Measurements from ENCODE around the gene RBCK1. TPM values are rescaled to one million over a fixed set of nuclear protein-coding genes. Genes with fewer than 3 reads are reported as not detected.

Gene RBCK1
- total and polyA plus RNA-seq, 2 of the 4 experiments (the other 2 are of a cell fraction) = 29.9 to 84.2 TPM

DNA sequence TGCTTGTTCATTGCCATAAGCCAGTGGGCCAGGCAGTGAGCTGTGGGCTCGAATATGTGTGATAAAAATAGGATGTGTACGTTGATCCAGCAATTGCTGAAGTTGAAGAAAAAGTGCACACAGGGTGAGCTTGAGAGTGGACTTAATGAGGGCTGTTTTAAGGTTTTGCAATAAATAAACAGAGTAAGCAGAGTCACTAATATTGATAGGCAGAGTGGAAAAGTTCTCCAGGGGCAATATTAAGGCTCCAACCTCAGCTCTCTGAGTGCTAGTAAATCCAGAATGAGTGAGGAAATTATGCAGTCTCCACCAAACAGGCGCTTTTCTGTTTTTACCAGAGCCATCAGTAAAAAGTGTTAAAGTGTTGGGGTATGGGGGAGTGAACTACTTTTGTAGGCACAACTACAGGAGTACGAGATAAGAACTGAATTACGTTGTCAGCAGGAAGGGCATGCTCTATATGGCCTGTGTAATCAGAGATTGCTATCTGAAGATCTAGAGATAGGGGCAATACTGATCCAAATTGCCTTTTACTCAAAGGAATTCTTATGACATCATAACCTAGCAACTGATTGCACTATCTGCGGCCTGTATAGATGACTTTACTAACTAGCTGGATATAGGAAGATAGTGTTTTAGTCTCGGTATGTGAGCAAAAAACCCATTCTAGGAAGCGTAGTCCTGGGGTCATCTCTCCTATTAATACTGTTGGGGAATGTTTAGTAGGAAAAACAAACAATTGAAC, 61.8 kb downstream of the RBCK1 start:
- H2BK5ac ChIP-seq (ENCODE audit: low read depth, low read length, poor library complexity, severe bottlenecking) = no peak overlapping the region
- dilution Hi-C loops (cut with HindIII; ENCODE audit: low sequenced_read_pairs, unreplicated experiment) (no loop called here), intact Hi-C loops (cut with micrococcal nuclease) (no loop called here), in situ Hi-C loops (cut with MboI; ENCODE audit: low sequenced_read_pairs) (no loop called here)
- no peak for ATAC-seq (ENCODE audit: low read depth)
- peaks cover 3% of the 10 kb centered on the region; the same call in 1 of the 2 replicates for H3K4me1 ChIP-seq (ENCODE audit: control insufficient read depth, insufficient read depth, low read length)
- peaks cover 5% of the 10 kb centered on the region for H3K36me3 ChIP-seq (ENCODE audit: control insufficient read depth, insufficient read depth, low read length)
- TF ChIP-seq POLR2A (IDR thresholded peaks at IDR 0.05; ENCODE audit: low read depth, low read length) (no peak), BHLHE40 (IDR thresholded peaks at IDR 0.05; ENCODE audit: low read depth, low read length) (no peak), RAD21 (IDR thresholded peaks at IDR 0.05; ENCODE audit: low read length) (no peak), RFX5 (IDR thresholded peaks at IDR 0.05; ENCODE audit: low read depth, low read length) (no peak), MAFK (IDR thresholded peaks at IDR 0.05; ENCODE audit: low read depth, low read length) (no peak), CEBPB (IDR thresholded peaks at IDR 0.05; ENCODE audit: low read depth, low read length) (no peak), RCOR1 (IDR thresholded peaks at IDR 0.05; ENCODE audit: insufficient replicate concordance, low read length) (no peak), CHD1 (IDR thresholded peaks at IDR 0.05; ENCODE audit: low read depth, low read length) (no peak), NFE2L2 (IDR thresholded peaks at IDR 0.05; ENCODE audit: low read depth, low read length) (no peak), SMC3 (IDR thresholded peaks at IDR 0.05; ENCODE audit: low read depth, low read length) (no peak), MXI1 (IDR thresholded peaks at IDR 0.05; ENCODE audit: borderline replicate concordance, low read depth, low read length) (no peak), MAZ (IDR thresholded peaks at IDR 0.05; ENCODE audit: borderline replicate concordance, low read depth, low read length) (no peak), FOS (IDR thresholded peaks at IDR 0.05; ENCODE audit: low read depth, low read length) (no peak)
- TF ChIP-seq, protein P1, sequence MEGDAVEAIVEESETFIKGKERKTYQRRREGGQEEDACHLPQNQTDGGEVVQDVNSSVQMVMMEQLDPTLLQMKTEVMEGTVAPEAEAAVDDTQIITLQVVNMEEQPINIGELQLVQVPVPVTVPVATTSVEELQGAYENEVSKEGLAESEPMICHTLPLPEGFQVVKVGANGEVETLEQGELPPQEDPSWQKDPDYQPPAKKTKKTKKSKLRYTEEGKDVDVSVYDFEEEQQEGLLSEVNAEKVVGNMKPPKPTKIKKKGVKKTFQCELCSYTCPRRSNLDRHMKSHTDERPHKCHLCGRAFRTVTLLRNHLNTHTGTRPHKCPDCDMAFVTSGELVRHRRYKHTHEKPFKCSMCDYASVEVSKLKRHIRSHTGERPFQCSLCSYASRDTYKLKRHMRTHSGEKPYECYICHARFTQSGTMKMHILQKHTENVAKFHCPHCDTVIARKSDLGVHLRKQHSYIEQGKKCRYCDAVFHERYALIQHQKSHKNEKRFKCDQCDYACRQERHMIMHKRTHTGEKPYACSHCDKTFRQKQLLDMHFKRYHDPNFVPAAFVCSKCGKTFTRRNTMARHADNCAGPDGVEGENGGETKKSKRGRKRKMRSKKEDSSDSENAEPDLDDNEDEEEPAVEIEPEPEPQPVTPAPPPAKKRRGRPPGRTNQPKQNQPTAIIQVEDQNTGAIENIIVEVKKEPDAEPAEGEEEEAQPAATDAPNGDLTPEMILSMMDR (conservative IDR thresholded peaks at IDR 0.05; ENCODE audit: low read depth, low read length) = no peak
- TF ChIP-seq, protein P2, sequence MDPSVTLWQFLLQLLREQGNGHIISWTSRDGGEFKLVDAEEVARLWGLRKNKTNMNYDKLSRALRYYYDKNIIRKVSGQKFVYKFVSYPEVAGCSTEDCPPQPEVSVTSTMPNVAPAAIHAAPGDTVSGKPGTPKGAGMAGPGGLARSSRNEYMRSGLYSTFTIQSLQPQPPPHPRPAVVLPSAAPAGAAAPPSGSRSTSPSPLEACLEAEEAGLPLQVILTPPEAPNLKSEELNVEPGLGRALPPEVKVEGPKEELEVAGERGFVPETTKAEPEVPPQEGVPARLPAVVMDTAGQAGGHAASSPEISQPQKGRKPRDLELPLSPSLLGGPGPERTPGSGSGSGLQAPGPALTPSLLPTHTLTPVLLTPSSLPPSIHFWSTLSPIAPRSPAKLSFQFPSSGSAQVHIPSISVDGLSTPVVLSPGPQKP (IDR thresholded peaks at IDR 0.05; ENCODE audit: borderline replicate concordance, low read depth, low read length) = no peak
- TF ChIP-seq, protein P3, sequence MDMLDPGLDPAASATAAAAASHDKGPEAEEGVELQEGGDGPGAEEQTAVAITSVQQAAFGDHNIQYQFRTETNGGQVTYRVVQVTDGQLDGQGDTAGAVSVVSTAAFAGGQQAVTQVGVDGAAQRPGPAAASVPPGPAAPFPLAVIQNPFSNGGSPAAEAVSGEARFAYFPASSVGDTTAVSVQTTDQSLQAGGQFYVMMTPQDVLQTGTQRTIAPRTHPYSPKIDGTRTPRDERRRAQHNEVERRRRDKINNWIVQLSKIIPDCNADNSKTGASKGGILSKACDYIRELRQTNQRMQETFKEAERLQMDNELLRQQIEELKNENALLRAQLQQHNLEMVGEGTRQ (IDR thresholded peaks at IDR 0.05; ENCODE audit: low read depth, low read length) = no peak
- H3K27ac ChIP-seq (ENCODE audit: insufficient read depth, low read length) = no peak overlapping the region
- BruUV-seq (replicated peaks) = no TSS peak
- H2AFZ ChIP-seq (replicated peaks; ENCODE audit: low read length, poor library complexity) = no peak overlapping the region
- DNase-seq = no peak
- H2BK15ac ChIP-seq (ENCODE audit: low read depth, low read length) = no peak overlapping the region
- H4K5ac ChIP-seq (ENCODE audit: low read depth, low read length) = no peak overlapping the region
- no peak overlapping the region for H3K4ac ChIP-seq (ENCODE audit: low read depth, low read length)
- H4K91ac ChIP-seq (ENCODE audit: insufficient read depth, low read depth, low read length) = no peak overlapping the region
- ChIA-PET POLR2A (ENCODE audit: unreplicated experiment) (no interaction called here), CTCF (no interaction called here)
- 0 out of 4 replicates have a peak, but pooled peaks cover 0 to 4% of the 10 kb centered on the region in 2 experiments for H3K79me1 ChIP-seq (ENCODE audit: low read depth in 1 of 2, low read length in 2 of 2)
- H4K20me1 ChIP-seq (ENCODE audit: insufficient read depth, low read length) = no peaks in the 10 kb centered on the region
- H3K9me3 ChIP-seq (ENCODE audit: control insufficient read depth, insufficient read depth, low read length) = peaks cover 2% of the 10 kb centered on the region; the same call in 1 of the 2 replicates
- no peak overlapping the region for H3K14ac ChIP-seq (replicated peaks; ENCODE audit: low read depth, low read length)
- no peak overlapping the region for H3K9ac ChIP-seq (ENCODE audit: low read depth, low read length)
- H3K4me3 ChIP-seq (ENCODE audit: insufficient read depth, low read depth, low read length) = no peak overlapping the region
- H3K23ac ChIP-seq (ENCODE audit: low read depth, low read length) = no peak overlapping the region
- H3K9me1 ChIP-seq (ENCODE audit: insufficient read depth, low read length) = peaks cover 13% of the 10 kb centered on the region
- no peak overlapping the region for H3K4me2 ChIP-seq (ENCODE audit: low read depth, low read length)
- no peak overlapping the region for H3K18ac ChIP-seq (ENCODE audit: low read depth, low read length)
- no peak overlapping the region for H2BK20ac ChIP-seq (ENCODE audit: low read depth, low read length)
- H2AK9ac ChIP-seq (replicated peaks; ENCODE audit: low read depth, low read length, poor library complexity) = no peak overlapping the region
- H2BK120ac ChIP-seq (ENCODE audit: low read depth, low read length) = no peak overlapping the region
- peaks cover 6% of the 10 kb centered on the region for H3K27me3 ChIP-seq (ENCODE audit: control insufficient read depth, insufficient read depth, low read length)
- WGBS, 2 experiments (ENCODE audit: extremely low coverage in 2 of 2, insufficient read length in 1 of 2) = 79% methylated on average over 4 of the region's 8 CpGs; no CpG with 5 or more reads in 1 of the 2 experiments
- H4K8ac ChIP-seq (ENCODE audit: low read depth in 2 of 2, low read length in 2 of 2) = no peak overlapping the region
- no peak overlapping the region for H2AK5ac ChIP-seq (ENCODE audit: low read depth, low read length)
- H3K56ac ChIP-seq (ENCODE audit: extremely low read depth, insufficient read depth, low read length) = no peak overlapping the region

Data from IMR-90 (cell line).